CD4-positive, alpha-beta T cell treated with Interferon alpha-2 for 1 hour (primary cell): ENCODE data around the gene SENP2.
"Not testable (repeated sequence)": the region's sequence is repeated elsewhere in the genome, so short reads cannot be mapped to it uniquely, and the experiment has no call there.

Experiments used
- DNase-seq, 2 donors: peaks; one replicate each; pipeline ENCODE4 v3.0.0-alpha.2; 2020 to 2022

Gene SENP2

GRCh38 chr3:185649414-185649813 is 63.3 kb downstream of the SENP2 start:
- no peak for DNase-seq

DNA sequence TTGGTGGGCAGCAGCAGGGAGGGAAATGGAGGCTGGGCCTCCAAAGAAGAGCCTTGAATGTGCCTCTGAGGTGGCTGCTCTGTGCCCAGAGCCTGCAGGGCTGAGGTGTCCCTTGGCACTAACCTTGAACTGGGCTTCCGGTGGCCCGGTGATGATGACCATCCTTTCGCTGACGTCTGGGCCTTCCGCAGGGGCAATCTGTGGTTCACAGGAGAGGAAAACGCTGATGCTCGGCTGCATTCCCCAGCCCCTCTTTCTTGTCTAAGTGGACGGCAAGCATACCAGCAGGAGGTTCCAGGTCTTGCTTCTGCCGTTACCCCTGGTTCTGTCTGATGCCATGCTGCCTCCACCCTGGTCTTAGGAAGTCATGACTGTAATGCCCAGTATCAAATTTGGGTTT is 65.9 kb downstream of the SENP2 start:
- DNase-seq = no peak

- no peak for DNase-seq
These were observed 68.1 kb downstream of the SENP2 start for GRCh38 chr3:185653949-185654757.

GRCh38 chr3:185654758-185655145 is 68.7 kb downstream of the SENP2 start:
- DNase-seq = no peak

DNA sequence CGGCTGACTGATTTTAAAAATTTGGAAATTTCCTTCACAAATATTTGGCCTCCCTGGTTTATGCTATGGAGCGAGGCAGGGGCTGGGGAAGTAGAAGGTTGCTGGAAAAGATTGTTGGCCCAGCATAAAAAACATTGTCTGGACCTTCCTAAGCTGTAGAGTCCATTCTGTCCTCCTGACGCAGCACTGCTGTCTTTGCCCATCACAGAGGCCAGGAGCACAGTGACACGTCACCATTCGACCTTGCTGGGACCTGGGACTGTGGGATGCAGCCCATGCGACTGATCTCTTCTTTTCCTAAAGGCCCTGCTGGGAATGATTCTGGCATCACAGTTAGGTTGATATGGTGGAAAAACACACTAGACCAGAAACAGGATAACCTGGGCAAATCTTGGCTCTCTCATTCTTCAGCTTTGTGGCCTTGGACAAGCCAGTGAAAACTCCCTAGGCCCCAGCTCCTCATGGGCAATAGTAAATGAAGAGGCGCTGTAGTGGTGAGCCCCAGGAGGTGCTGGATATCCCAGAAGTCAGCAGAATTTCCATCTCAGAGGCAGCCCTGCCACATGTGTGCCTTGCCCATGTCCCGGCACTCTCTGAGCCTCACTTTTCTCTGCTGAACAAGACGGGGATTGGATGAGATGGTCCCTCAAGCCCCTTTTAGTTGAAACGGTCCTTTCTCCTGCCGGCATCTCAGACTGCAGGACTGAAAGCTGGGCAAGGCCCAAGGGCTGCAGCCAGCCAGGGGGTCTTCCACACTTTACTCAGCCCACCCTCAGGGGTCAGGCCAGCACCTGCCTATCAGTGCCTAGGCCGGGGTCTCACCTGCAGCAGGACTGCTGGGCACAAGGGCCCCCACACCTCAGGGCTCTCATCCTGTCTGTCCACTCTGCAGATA is 69.6 kb downstream of the SENP2 start:
- DNase-seq = no peak

DNA sequence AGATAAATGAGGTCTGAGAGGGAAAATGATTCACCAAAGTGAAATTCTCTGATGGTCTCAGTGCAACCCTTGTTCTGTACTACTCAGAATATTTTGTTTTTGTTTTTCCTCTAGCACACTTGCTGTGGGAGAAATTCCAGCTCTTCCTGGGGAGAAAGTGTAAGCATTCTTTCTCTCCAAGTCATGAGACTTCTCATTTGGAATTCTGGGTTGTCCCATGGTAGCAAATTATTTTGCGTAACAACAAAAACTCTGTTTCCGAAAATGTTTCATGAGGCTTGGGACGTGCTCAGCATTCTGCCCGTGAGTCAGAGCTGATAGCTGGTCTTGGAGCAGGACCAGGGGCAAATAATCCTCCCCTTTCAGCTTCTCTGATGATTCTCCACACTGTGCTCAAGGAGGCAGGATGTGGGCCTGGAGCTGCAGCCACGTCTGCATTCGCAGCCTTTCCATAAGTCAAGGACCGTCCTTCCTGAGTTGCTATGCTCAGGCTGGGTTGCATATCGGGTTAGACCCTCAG is 70.3 kb downstream of the SENP2 start:
- DNase-seq = no peak

DNA sequence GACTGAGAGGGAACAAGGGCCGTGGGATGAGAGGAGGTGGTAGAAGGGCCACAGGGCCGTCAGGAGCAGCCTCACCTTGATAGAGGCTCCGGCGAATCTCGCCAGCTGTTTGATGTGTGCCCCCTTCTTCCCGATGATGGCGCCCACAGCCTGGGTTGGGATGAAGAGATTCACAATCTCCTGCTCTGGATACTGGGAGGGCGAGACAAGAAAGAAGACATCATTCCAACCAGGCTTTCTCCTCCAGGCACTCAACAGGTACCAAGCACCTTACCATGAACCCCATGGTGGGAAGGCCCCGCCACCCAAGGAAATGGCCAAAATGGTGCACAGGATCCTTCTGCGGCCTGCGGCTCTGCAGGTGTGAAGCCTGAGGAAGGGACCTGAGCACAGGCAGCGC is 71.1 kb downstream of the SENP2 start:
- DNase-seq = no peak

DNA sequence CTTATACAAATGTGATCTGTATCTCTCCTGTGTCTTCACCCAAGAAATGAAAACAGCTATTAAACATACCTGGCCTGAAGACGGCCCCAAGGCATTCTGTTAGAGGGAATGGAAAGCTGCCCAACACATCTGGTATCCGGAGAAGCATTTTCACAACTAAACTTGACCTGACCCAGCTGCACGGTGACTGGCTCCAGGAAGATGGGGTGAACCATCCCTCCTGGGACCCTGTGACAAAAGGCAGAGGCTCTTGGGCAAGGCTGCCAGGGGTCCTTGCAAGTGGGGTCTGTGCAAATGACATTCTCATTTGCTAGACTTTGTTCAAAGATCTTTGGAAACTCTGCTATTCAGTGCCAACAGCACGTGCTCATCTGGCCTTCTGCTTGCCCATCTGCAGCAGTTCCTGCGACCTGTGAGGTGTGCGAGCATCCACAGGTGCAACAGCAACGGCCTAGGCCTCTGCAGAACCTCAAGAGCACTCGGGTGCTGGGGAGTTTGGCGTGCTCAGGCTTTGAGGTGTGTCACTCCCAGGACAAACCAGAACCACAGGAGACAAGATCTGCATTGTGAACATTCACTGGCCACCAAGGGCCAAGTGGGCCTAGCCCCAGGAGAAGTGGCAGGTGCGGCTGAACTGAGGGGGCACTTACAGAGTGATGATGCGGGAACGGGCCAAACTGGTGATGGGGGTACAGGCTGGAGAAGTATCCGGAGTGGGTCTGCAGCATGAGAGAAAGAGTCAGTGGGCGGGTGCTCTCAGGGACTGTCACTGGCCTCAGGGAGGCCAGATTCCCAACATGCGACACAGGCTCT is 71.8 kb downstream of the SENP2 start:
- no peak for DNase-seq

- no peak for DNase-seq
These were observed 72.4 kb downstream of the SENP2 start for GRCh38 chr3:185658504-185658912.

DNA sequence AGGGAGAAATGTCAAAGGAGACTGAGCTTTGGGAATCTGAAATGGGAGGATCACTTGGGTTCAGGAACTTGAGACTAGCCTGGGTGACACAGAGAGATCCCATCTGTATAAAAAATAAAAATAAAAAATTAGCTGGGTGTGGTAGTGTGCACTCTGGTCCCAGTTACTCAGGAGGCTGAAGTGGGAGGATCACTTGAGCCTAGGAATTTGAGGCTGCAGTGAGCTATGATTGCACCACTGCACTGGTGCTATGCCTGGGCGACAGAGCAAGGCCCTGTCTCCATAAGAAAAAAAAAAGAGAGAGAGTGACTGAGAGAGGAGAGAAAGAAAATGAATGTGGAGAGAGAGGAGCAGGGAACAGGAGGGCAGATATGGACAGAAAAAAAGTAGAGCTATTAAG is 72.8 kb downstream of the SENP2 start:
- DNase-seq = no peak

DNA sequence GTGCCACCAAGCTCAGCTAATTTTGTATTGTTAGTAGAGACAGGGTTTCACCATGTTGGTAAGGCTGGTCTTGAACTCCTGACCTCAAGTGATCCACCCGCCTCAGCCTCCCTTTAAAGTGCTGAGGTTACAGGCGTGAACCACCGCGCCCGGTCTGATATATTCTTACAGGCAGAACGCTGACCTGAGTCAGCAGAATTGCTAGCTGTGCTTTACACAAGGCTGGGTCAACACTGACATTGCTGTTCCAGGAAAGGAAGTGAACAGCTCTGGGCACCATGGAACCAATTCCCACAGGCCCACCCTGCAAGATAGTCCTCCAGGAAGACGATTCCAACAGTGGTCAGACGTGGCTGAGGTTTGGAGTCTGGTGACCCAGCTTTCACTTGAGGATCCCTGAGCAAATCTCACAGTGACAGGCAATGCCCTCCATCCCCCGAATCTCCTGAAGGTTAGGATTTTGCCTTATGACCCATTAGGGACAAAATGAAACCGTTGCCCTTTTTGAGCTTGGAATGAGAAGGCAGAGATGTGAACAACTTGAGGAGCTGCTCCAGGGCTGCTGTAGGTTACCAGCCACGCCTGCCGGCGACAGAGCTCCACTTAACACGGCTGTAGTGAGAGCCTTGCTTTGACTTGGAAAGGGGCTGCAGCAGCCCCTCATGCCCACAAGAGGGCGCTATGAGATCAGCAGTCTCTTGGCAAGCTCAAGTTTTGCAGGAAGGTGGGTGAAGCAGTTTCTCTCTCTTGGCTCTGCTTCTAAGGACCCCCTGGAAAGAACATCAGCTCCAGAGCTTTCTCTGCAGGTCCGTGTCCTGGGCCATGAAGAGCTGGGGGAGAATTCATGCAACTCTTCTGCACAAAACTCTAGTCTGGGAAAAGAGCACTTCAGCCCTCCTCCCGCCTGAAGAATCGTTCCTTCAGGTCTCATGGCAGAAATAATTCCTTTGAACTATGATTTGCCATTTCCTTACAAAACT is 74.1 kb downstream of the SENP2 start:
- peak; percentile 59 to 64 for DNase-seq

GRCh38 chr3:185661296-185661695 is 75.2 kb downstream of the SENP2 start:
- DNase-seq = not testable (repeated sequence)

GRCh38 chr3:185661772-185662171 is 75.7 kb downstream of the SENP2 start:
- no peak for DNase-seq

- no peak for DNase-seq
These were observed 77.8 kb downstream of the SENP2 start for GRCh38 chr3:185663929-185664328.

DNA sequence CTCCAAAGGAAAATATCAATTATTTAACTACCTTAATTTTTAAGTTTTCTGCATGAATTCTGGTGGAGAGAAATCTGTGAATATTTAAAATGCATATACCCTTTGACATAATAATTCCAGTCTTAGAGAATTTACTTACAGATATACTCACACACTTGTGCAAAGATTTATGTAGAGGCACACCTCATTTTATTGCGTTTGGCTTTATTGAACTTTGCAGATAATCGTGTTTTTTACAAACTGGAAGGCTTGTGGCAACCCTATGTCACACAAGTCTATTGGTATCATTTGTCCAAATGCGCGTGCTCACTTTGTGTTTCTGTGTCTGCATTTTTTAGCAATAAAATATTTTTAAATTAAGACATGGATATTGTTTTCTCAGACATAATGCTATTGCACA is 81.5 kb downstream of the SENP2 start:
- DNase-seq = no peak

GRCh38 chr3:185677146-185677829 is 91.2 kb downstream of the SENP2 start:
- peak in 1 of 2 donors; percentile 4 for DNase-seq

GRCh38 chr3:185678027-185678426 is 91.9 kb downstream of the SENP2 start:
- no peak for DNase-seq

DNA sequence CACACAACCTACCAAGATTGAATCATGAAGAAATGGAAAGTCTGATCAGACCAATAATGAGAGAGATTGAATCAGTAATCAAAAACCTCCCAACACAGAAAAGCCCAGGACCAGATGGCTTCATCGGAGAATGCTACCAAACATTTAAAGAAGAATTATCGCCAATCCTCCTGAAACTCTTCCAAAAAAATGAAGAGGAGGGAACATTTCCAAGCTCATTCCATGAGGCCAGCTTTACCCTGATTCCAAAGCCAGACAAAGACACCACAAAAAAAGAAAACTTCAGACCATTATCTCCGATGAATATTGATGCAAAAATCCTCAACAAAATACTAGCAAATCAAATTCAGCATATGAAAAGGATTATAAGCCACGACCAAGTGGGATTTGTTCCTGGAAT is 94.1 kb downstream of the SENP2 start:
- no peak for DNase-seq
